Measurements from ENCODE around the gene NUDT7. TPM values are rescaled to one million over a fixed set of nuclear protein-coding genes. Genes with fewer than 3 reads are reported as not detected.

NUDT7 gene
- total RNA-seq, 4 donors from 2014 or later, result 7.3 to 17.2 (median 11.1) TPM

- WGBS, 2 donors (ENCODE audit: low coverage in 1 of 2), result 52 to 76% methylated on average over 3 to 4 of the region's 4 CpGs
- no peaks in the 10 kb centered on the region for H3K36me3 ChIP-seq
- no peak overlapping the region for H3K4me3 ChIP-seq
- ATAC-seq, result no peak
- peaks cover 27% of the 10 kb centered on the region for H3K27me3 ChIP-seq
- H3K4me1 ChIP-seq, result no peaks in the 10 kb centered on the region
- TF ChIP-seq POLR2AphosphoS5 (IDR thresholded peaks at IDR 0.05), result no peak
- TF ChIP-seq EP300 (IDR thresholded peaks at IDR 0.05), result no peak
- no peak for TF ChIP-seq CTCF (IDR thresholded peaks at IDR 0.05)
- no peak for TF ChIP-seq POLR2A (IDR thresholded peaks at IDR 0.05)
- H3K9me3 ChIP-seq, result peaks cover 0 to 14% (median 0%) of the 10 kb centered on the region in 3 donors
- H3K27ac ChIP-seq, result no peak overlapping the region
Observed at GRCh38 chr16:77705351-77705750, 17.0 kb upstream of the NUDT7 start.

GRCh38 chr16:77711179-77711578 lies 11.1 kb upstream of the NUDT7 start:
- TF ChIP-seq POLR2A (IDR thresholded peaks at IDR 0.05) (no peak), POLR2AphosphoS5 (IDR thresholded peaks at IDR 0.05) (no peak), CTCF (IDR thresholded peaks at IDR 0.05) (no peak), EP300 (IDR thresholded peaks at IDR 0.05) (no peak)
- H3K36me3 ChIP-seq, result no peaks in the 10 kb centered on the region
- peaks cover 20% of the 10 kb centered on the region for H3K27me3 ChIP-seq
- WGBS, 2 donors (ENCODE audit: low coverage in 1 of 2), result 50 to 82% methylated on average over 1 of the region's 1 CpG
- H3K27ac ChIP-seq, result no peak overlapping the region
- no peaks in the 10 kb centered on the region for H3K9me3 ChIP-seq
- ATAC-seq, result no peak
- no peak overlapping the region for H3K4me3 ChIP-seq
- no peaks in the 10 kb centered on the region for H3K4me1 ChIP-seq

GRCh38 chr16:77711775-77712174 lies 10.5 kb upstream of the NUDT7 start:
- Histone ChIP-seq H3K9me3 (no peaks in the 10 kb centered on the region), H3K36me3 (no peaks in the 10 kb centered on the region), H3K4me1 (no peaks in the 10 kb centered on the region), H3K27me3 (peaks cover 14% of the 10 kb centered on the region), H3K4me3 (no peak overlapping the region), H3K27ac (no peak overlapping the region)
- WGBS, 2 donors (ENCODE audit: low coverage in 1 of 2), result 33 to 51% methylated on average over 4 to 5 of the region's 5 CpGs
- ATAC-seq, result no peak
- TF ChIP-seq POLR2A (IDR thresholded peaks at IDR 0.05), result no peak
- TF ChIP-seq CTCF (IDR thresholded peaks at IDR 0.05), result no peak
- TF ChIP-seq POLR2AphosphoS5 (IDR thresholded peaks at IDR 0.05), result no peak
- no peak for TF ChIP-seq EP300 (IDR thresholded peaks at IDR 0.05)

- Histone ChIP-seq H3K36me3 (no peaks in the 10 kb centered on the region), H3K9me3 (no peaks in the 10 kb centered on the region), H3K27me3 (no peaks in the 10 kb centered on the region), H3K4me1 (no peaks in the 10 kb centered on the region), H3K4me3 (no peak overlapping the region), H3K27ac (no peak overlapping the region)
- 83 to 86% methylated on average over 5 of the region's 5 CpGs for WGBS, 2 donors (ENCODE audit: low coverage in 1 of 2)
- TF ChIP-seq POLR2AphosphoS5 (IDR thresholded peaks at IDR 0.05) (no peak), EP300 (IDR thresholded peaks at IDR 0.05) (no peak), CTCF (IDR thresholded peaks at IDR 0.05) (no peak), POLR2A (IDR thresholded peaks at IDR 0.05) (no peak)
- ATAC-seq, result no peak
Observed at GRCh38 chr16:77715145-77715544, 7.2 kb upstream of the NUDT7 start.

GRCh38 chr16:77721752-77722308 lies 484 bp upstream of the NUDT7 start:
- ATAC-seq, result no peak
- TF ChIP-seq CTCF (IDR thresholded peaks at IDR 0.05), result no peak
- no peak for TF ChIP-seq EP300 (IDR thresholded peaks at IDR 0.05)
- no peak for TF ChIP-seq POLR2A (IDR thresholded peaks at IDR 0.05)
- no peak for TF ChIP-seq POLR2AphosphoS5 (IDR thresholded peaks at IDR 0.05)
- WGBS, 2 donors (ENCODE audit: low coverage in 1 of 2), result 54 to 59% methylated on average over 10 to 11 of the region's 12 CpGs
- Histone ChIP-seq H3K27ac (peak overlapping the region in 2 of 4 donors; percentile 88 to 91), H3K36me3 (peaks cover 0 to 14% of the 10 kb centered on the region in 2 donors), H3K4me3 (peak overlapping the region in 1 of 2 donors; percentile 80), H3K27me3 (no peaks in the 10 kb centered on the region), H3K4me1 (peaks cover 0 to 10% (median 6%) of the 10 kb centered on the region in 3 donors), H3K9me3 (no peaks in the 10 kb centered on the region)

All from gastroesophageal sphincter (tissue), 4 donors.